ENCODE data around the gene ABLIM1. TPM values are rescaled to one million over a fixed set of nuclear protein-coding genes. Genes with fewer than 3 reads are reported as not detected.

The ABLIM1 gene
- total RNA-seq, 1 donor from 2014 or later, result 103 TPM

DNA sequence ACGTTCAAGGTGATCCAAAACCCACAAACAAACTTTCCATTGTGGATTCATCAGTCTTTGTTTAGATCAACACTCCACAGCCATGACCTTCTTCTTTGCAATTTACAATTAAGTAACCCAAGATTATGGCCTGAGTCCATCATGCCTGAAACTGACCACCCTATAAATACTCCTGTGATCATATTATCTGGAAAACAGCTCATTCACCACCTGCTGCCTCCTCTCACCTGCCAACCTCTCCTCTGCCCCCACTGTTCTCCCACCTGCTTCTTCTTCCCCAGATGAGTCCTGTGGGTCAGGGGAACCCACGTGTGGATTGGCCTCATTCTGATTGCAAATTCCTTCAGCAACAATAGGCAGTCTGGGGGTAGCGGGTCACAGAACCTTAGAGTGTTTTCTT lies 81.4 kb downstream of the ABLIM1 start:
- DNase-seq, result no peak

DNA sequence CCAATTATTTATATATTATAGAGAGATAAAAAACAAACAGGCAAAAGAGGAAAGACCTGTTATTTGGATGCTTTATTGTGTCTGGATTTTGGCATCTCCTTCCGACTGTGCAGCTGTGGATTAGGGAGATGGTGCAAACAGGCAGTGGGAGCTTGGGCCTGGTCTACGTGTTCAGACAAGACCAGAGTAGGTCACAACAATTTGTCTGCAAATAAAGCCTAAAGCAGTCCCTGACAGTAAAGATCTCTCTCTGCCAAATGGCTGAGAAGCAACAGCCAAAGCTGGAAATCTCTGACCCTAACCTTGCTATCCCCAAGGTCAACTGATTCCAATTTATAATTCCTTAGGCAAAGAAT lies 82.0 kb downstream of the ABLIM1 start:
- no peak for DNase-seq

DNA sequence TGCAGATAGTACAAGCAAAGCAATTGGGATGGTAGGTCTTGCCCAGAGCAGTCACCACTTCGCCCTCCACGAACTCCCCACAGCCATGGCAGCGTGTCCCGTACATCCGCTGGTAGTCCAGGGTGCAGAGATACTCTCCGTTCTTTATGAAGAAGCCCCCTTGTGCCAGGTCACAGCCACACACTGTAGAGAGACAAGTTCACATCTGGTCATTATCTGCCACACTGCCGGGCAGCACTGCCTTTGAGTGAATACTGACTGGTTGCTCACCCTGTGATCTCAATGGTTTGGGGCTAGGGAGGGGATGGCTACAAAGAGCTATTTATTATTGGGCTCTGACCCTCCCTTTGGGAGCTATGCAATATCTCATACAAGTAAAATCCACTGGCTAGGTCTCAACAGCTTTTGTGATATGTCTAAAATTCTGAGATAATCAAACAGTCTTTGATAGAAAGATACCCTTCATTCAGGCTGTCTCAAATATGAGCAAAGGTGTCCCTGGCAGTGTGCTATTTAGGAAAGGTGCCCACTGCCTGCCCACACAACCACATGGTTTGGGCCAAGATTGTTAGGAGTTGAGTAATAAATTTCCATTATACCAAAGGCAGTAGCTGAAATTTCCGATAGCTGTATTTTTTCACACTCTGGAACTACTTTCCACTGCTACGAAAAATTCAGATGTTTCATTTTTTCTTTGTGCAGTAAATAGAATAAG lies 82.5 kb downstream of the ABLIM1 start:
- DNase-seq, result no peak

DNA sequence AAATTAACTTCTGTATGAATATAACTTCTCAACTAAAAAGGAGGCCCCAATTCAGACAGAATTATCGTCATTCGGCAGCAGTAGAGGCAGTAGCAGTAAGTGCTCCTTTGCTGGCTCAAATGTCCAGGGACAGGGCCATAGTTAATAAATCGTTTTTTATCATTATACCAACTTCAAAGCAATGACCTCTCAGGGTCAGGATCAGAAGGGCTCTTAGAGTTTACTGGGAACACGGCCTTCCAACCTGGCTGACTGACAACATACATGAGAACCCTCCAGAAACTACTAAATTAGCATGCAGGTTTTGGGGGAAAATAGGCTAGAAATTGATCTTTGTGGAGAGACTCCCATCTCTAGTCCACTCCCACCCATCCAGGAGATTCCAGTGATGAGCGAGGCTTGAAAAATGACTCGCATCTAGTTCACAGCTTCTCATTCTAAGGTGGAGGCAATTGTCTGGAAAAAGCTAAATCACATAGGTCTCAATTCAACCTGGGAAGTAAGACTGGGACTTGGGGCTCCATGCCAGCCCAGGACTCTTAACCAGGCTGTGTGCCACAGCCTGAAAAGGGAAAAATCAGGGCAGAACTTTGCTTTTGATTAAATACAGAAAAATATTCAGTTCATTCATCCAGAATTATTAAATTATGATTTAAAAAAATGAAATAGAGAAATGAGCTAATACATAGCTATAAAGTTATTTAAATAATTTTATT lies 84.6 kb downstream of the ABLIM1 start:
- DNase-seq, result no peak

DNA sequence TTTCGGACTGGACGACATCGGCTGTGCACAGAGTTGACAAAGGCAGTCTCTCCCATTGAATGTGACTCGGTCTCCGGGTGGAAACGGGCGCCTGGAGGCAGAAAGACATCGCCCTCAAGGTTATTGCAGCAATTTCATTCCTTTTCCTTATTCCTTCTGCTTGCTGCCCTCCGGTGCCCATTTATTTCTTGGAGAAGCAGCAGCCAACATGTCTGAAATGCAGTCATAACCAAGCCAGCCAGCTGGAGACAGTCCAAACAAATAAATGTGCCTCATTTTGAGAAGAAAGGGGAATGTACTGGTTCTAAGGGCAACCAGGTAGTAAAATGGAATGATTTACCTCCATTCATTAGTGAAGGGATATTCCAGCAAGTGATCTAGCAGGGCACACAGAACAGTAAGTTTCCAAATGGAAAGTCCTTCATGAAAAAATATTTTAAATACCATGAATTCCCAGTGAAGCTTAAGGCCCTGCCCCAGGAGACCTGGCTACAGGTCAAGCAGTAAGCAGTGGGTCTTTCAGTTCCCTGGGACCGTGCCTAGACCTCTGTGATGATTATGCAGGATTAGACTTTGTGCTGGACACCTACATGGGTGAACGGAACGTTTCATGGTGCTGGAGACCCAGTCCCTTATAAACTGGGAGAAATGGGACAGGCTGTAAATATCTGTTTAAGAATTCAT lies 86.6 kb downstream of the ABLIM1 start:
- no peak for DNase-seq

DNA sequence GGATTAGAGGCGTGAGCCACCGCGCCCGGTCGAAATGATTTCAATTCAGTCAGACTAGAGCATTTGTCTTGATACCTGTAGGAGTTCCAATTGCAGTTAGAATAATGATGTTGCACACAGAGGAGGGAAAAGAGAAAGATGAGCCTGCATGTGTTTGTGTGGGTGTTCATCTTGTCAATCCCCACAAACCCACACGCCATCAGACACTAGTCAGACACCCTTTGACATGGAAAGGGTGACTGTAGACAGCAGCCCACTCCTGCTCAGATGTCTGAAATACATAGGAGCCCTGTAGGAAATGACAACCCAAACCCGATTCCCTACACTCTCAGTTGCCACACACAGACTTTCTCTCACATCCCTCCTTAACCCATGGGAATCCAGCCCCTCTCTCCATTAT lies 92.0 kb downstream of the ABLIM1 start:
- no peak for DNase-seq

DNA sequence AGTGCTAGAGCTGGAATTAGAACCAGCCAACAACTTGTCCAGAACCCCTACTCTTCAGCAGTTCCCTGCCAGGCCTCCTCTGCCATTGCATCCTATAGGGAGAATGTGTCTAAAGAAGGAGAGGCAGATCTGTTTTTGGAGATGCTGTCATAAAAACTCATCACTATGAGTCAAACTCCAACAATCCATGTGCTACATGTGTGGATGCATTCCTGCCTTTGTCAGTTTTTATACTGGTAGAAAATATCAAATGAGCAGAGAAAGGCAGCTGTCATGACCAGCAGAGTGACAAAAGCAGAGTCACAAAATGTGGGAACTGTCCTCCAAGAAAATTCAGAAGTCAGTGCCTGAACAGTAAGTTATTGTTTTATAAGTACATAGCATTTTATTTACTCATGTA lies 93.0 kb downstream of the ABLIM1 start:
- DNase-seq, result no peak

DNA sequence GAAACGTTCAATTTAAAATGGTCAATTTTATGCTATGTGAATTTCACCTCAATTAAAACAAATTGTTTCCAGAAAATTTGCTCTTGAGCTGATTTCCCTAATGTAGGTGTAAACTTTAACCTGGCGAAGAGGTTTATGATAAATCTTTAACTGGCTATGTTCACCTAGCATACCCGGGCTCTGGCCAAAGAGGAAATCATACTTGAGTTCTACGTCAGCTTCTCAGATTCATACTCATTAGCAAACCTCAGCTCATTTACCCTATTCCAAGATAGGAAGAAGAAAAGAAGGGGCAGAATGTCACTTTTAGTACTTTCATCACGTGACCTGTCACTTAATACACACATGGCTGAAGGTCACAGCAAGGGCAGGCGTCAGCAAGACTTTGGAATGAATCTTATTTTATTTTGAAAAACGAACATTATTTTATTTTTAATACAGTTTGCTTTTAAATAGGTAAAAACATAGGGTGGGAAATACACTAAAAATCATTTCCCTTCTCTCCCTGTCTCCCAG lies 97.0 kb downstream of the ABLIM1 start:
- DNase-seq, result no peak

DNA sequence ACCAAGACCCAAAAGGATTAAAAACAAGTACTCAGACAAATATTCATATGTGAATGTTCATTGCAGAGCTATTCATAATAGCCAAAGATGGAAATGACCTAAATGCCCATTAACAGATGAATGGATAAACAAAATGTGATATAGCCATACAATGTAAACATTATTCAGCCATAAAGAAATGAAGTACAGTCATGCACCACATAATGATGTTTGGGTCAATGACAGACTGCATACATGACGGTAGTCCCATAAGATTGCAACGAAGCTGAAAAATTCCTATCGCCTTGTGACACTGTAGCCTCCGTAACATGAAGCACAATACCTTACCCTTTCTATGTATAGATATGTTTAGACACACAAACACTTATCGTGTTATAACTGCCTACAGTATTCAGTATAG lies 97.9 kb downstream of the ABLIM1 start:
- DNase-seq, result no peak

DNA sequence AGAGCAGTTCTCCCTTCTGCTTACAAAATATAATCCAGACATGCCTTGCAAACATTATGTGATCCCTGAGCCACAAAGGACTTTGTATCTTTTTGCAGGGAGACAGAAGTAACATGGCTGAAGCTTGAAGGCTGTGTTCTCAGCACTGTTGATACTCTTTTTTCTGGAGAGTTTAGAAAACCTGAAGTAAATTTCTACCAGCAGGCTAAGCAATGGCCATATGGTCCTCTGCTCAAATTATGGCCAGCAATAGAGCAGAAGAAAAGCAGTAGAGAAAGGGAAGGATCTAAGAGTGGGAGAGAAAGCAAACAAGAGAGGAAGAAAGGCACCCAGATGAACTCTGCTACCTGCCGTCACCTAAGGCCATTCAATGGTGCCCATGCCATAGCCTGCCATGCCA lies 98.4 kb downstream of the ABLIM1 start:
- DNase-seq, result no peak

DNA sequence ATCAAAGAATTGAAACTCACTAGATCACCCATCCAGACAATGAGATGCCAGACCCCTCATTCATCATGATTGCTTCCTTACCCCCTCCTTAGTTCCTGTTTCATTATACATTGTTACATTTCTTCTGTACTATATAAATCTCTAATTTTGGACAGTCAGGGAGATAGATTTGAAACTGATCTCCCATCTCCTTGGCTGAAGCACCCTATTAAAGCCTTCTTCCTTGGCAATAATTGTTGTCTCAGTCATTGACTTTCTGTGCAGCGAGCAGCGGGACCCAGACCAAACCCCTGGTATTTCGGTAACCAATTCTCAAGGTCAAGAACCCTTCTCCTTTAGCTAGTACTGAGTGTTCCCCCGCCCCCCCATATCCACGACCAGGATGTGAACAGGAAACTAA lies 100.2 kb downstream of the ABLIM1 start:
- no peak for DNase-seq

DNA sequence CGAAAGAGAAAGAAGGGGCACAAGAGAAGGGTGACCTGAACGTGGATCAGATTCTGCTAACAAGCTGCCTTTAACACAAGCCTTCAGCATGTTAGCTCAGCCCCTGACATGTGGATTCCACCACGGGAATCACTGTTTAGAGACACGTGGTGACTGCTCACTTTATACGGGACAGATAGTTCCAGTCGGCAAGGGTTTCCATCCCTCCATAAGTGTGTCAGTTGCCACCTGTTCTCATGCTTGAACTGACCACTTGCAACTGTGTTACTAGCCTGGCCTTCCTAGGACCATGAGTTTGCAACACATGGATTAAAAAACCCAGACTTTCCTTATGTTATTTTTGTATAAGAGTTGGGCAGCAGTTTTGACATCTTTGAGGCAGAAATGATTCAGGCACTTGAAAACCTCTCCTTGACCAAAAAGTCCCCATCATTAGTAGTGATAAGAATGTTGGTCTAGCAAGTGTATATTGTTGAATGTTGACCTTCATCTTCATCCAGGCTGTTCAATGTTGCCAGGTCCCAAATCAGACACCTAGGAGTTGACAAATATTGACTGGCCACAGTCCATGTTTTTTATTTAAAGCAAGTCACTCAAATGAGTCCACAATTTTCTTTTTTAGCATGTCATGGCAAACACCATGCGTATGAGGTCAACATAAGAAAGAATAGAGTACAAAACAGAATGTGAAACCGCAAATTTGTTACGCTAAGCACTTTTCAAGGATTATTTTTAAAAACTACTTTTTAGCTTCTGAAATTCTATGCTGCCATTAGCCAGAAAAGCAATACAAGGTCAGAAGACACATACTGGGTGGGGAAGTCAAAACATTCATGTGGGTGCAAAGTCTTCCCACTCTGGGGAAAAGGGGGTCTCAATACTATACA lies 101.6 kb downstream of the ABLIM1 start:
- DNase-seq, result no peak

DNA sequence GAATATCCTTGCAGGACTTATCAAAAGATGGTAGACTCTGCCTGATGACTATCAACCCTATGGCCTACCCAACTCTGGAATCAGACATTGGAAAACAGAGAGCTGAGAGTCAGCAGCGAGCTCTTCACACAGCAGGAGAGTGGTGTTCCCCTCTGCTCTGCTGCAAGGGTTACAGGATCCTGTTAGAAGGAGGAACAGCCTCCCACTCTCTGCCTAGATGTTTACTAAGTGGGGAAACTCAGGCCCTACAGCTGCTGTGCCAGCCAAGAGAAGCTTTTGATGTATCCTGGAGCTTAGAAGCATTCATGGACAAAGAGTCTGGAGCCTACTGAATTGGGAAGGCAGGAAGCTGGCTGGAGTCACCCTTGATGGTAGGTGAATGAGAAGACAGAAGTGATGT lies 104.6 kb downstream of the ABLIM1 start:
- no peak for DNase-seq

DNA sequence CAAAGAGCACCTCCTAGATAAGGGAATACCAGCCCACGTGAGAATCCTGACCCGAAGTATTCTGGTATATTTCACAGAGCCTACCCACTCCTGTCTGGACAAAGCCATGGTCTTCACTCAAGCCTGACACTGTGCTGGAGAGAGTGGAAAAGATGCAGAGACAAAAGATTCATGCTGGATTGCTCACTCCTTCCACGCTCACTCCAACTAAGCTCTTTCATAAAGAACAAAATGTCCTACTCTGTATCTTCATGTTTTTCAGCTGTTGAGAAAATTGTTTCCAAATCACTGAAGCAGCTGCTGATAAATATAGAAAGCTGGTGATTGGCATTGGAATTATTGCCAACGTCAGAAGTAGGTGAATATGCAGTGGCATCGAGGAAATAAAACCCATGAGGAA lies 106.0 kb downstream of the ABLIM1 start:
- DNase-seq, result no peak

DNA sequence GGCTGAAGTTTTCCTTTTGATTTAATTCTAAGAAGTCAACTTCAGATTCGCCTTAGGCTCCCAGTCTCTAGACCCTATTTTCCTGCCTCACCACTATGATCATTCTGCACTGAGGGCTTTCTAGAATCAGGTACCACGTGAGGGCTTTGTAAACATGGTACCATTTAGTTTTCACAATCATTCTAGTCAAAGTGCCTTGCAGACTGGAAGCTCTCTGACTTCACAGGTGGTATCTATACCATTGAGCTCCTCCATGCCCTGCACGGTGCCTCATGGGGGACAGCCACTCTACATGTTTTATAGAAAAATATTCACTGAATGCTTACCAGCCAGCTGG lies 106.5 kb downstream of the ABLIM1 start:
- DNase-seq, result no peak

DNA sequence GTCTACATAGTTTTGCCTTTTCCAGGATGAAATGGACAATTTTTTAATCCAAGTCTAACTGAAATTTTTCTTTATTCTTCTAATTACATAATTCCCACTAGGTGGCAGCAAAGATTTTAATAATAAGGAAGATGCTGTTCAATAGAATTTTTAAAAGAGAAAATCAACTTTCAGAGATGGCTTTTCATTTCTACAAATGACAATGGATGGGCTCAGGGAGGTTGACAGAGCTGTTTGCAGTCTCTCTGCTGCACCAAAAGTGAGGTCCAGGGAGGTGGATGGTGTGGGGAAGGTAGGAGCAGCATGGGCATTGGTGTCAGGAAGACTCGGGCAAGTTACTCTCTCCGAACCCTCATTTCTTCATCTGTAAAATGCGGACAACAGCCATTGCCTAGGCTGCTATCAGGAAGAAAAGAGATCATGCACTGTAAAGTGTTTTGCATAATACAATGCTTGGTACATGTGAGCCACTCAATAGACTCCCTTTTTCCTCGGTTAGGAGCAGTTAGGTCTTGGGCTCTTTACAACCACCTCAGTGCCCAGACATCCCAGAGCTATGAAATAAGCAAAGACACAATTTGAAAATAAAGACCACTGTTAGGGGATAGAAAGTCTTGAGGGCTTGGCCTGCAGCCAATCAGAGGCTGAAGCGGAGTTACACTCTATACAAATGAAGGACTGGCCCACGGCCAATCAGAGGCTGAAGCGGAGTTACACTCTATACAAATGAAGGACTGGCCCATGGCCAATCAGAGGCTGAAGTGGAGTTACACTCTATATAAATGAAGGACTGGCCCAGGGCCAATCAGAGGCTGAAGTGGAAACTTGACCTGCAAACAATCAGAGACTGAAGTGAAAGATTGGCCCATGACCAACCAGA lies 107.1 kb downstream of the ABLIM1 start:
- DNase-seq, result no peak

DNA sequence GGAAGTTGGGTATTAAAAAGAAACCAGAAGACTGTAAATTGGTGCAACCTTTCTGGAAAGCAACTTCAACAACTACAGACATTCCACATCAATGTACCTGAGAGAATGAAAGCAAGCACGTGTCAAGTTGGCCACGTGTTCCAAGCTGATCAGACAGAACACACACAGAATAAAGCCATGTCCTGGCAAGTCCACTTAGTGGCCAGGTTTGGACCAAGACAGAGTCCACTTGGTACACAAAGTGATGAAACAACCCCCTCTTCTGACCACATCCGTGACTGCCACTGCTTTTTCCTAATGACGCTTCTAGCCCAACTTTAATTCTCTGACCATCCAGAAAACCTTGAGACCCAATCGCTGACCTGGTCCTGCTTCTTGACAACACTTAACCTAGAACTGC lies 109.4 kb downstream of the ABLIM1 start:
- DNase-seq, result no peak

DNA sequence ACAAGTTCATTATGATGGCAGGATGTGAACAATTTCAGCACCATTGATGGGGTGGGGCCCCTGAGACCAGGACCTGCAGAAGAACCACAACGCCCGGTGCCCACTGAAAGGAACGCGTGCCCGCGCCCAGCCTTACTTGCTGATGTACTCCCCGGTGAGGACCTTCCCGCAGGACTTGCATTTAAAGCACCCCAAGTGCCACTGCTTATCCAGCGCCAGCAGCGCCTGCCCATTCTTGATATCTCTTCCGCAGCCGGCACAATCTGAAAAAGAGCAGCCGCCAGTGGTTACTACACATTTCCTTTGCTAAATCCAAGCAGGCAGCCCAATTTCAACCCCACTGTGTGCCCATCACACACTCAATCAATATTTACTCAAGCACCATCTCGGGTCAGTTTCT lies 110.6 kb downstream of the ABLIM1 start:
- DNase-seq, result no peak

DNA sequence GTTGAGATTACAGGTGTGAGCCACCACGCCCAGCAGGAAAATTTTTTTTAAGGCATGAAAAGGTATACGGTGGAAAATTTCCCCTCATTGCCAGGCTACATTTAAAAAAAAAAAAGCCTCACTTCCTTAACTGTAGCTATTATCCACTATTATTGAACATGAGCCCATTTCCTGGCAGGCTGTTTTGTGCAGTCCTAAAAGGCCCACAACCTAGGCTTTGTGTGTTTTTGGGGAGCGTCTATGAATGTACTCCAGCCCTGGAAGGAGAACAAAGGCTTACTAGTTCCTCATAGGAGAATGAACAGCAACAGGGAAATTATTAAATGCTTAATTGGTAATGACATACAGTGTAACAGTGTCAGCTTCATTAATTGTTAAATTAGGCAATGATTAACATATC lies 111.0 kb downstream of the ABLIM1 start:
- no peak for DNase-seq

DNA sequence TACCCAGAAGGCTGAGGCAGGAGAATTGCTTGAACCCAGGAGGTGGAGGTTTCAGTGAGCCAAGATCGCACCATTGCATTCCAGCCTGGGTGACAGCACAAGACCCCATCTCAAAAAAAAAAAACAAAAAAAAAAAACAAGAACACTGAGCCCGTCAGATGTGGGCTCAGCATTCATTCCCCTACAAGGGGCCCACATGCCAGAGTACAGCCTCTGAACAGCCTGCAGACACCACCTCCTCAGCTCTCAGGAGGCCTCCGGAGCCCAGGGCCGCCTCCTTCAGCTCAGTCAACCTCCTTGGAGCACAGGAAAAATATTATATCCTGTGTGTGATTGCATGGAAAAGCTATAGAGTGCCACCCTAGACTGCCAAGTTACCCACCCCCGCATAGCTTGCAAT lies 112.3 kb downstream of the ABLIM1 start:
- no peak for DNase-seq

DNA sequence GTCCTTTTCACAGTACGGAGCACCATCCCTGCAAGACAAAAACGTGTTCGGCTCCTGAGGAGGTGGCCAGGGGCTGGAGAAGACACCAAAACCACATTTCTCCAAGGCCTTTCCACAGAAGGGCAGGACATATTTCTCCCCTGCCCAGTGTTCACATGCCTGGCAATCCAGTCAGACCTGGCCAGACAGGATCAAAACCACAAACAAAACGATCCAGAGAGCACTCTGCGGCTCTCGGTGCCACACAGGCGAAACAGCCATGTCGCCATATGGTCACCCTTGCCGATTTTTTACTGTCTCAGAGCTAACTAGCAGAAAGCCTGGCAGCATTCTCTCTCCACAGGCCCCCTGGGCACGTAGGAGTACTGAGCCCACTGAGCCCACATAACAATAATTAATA lies 113.0 kb downstream of the ABLIM1 start:
- DNase-seq, result no peak
